Heart left ventricle (tissue), 16 donors: ENCODE data around the gene PRKRIP1. TPM values are rescaled to one million over a fixed set of nuclear protein-coding genes. Genes with fewer than 3 reads are reported as not detected.

Experiments used
- ATAC-seq, 4 donors: fragments of 200-7000 bp; cut with Tn5 transposase; one replicate each; pipeline ENCODE4 v1.9.1; 2020 to 2022; ENCODE audit warnings: moderate library complexity in 4 of 4, mild to moderate bottlenecking in 3 of 4, moderate number of reproducible peaks in 1 of 4
- DNase-seq, 5 donors: peaks; one replicate each; pipeline ENCODE4 v3.0.0-alpha.2; 2020
- H3K27ac ChIP-seq, 12 donors: fragments of 200-600 bp; sonication (generic) in 4 of 12; one replicate each; pipeline versions ENCODE4 v1.5.0 to v1.8.0; 2016 to 2022; ENCODE audit warnings: mild to moderate bottlenecking in 2 of 12
- H3K27me3 ChIP-seq, 9 donors: fragments of 200-600 bp; sonication (generic) in 2 of 9; one replicate each; pipeline versions ENCODE4 v1.5.1 to v1.8.0; 2016 to 2022; ENCODE audit warnings: mild to moderate bottlenecking in 3 of 9
- H3K36me3 ChIP-seq, 9 donors: fragments of 200-600 bp; sonication (generic) in 2 of 9; one replicate each; pipeline versions ENCODE4 v1.5.0 to v1.8.0; 2018 to 2022; ENCODE audit warnings: mild to moderate bottlenecking in 2 of 9
- H3K4me1 ChIP-seq, 12 donors: fragments of 200-600 bp; sonication (generic) in 4 of 12; one replicate each; pipeline versions ENCODE4 v1.5.0 to v1.8.0; 2016 to 2022; ENCODE audit warnings: mild to moderate bottlenecking in 3 of 12
- H3K4me3 ChIP-seq, 12 donors: fragments of 200-600 bp; sonication (generic) in 4 of 12; one replicate each; pipeline versions ENCODE4 v1.5.0 to v1.8.0; 2017 to 2022; ENCODE audit warnings: mild to moderate bottlenecking in 9 of 12, moderate library complexity in 4 of 12
- H3K9me3 ChIP-seq, 12 donors: fragments of 200-600 bp; sonication (generic) in 4 of 12; one replicate each; pipeline versions ENCODE4 v1.5.0 to v1.8.0; 2016 to 2022; ENCODE audit warnings: mild to moderate bottlenecking in 1 of 12
- POLR2A ChIP-seq, 2 donors: fragments of 450-650 bp; IDR thresholded peaks; one replicate each; pipeline ENCODE4 v1.6.1; 2017; ENCODE audit warnings: antibody characterized with exemption in 2 of 2, mild to moderate bottlenecking in 2 of 2, moderate library complexity in 2 of 2
- WGBS, 4 donors: extraction: QIAGEN DNeasy Blood & Tissue Kit in 2 of 4; methylation state at CpG; one replicate each; pipeline versions ENCODE4 v1.1.5 to v1.1.7; 2013 to 2018; 5-methylcytosine and 5-hydroxymethylcytosine counted together
- intact Hi-C, 10 donors: fragments of 100-400 bp; cut with DNase I; formaldehyde crosslinking; loops; one replicate each; pipeline versions ENCODE4 v1.11.1 to v1.14.2; 2022
- polyA plus RNA-seq, 2 donors: library from polyadenylated mRNA; stranded (reverse); fragments of 200-250 nt; gene quantifications; one replicate each; pipeline ENCODE4 v1.2.3, GENCODE V29; 2013
- total RNA-seq, 9 donors: library from RNA; depleted of rRNA in 2 of 9; stranded (reverse); fragments of >200 nt in 2 of 9; fragmentation: NEBNext Ultra II Directional in 3 of 9; extraction: Animal tissue kit (Norgen Biotek cat#: 25700) in 3 of 9; gene quantifications; one replicate each; pipeline versions ENCODE4 v1.1.0 to v1.2.4, GENCODE V29; 2016 to 2023
- TF ChIP-seq, protein P1 (sequence below), 12 donors: fragments of 200-600 bp; sonication (generic) in 4 of 12; IDR thresholded peaks; one replicate each; pipeline versions ENCODE4 v1.5.0 to v1.8.0; 2018 to 2022; ENCODE audit warnings: antibody characterized with exemption in 12 of 12, mild to moderate bottlenecking in 5 of 12
- donor health status: ischemic (EF 13 %, LVEDD 7.1; RV severe dilation, severe dysfunction).
- donor health status: healthy with polysubstance abuse.
- donor health status: DM: no; HTN: yes; CAD: no.
- donor health status: DM: no; HTN: no; CAD: no.
- donor health status: ischemic (EF 25% LVEDD 6.9; RV normal size, moderate dysfunction).
- donor health status: ischemic (EF 25% LVEDD 5.7; RV mildly dilated, moderate dysfunction).
- donor health status: healthy.
- donor health status: DM: yes; HTN: yes; CAD: no.
- donor health status: ischemic (EF 35%, LVEDD 5.7; RV mildly dilated, moderate dysfunction).
- donor health status: nonischemic (EF 11% LVEDD 7.7; RV severe dilation, severe dysfunction).
- donor health status: DM: yes; HTN: yes; CAD: no.
- donor health status: PGD.
- donor health status: ischemic (EF 29% LVEDD 5.4; RV normal size, mild dysfunction).
- donor health status: nonischemic (EF 23%, LVEDD 6.1; RV moderate dilation, normal function).

The PRKRIP1 gene
- total and polyA plus RNA-seq, 11 donors = 7.4 to 15.2 (median 11.7) TPM

DNA sequence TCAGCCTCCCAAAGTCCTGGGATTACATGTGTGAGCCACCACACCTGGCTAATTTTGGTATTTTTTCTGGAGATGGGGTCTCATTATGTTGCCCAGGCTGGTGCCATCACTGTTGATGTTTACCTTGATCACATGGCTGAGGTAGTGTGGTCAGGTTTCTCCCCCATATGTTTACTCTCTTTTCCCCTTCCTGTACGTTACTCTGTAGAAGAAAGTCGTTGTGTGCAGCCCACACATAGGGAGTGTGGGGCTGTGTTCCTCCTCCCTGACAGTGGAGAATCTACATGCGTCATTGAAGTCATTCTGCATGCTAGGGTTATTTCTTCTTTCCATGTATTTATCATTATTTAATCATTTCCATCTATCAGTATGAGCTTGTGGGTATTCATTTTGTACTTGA lies 20.9 kb downstream of the PRKRIP1 start:
- Histone ChIP-seq H3K9me3 (no peaks in the 10 kb centered on the region), H3K4me3 (no peak overlapping the region), H3K4me1 (peaks cover 0 to 26% (median 6%) of the 10 kb centered on the region in 12 donors), H3K36me3 (peaks cover 0 to 94% (median 79%) of the 10 kb centered on the region in 9 donors), H3K27me3 (no peaks in the 10 kb centered on the region), H3K27ac (no peak overlapping the region)
- DNase-seq (no peak), ATAC-seq (no peak)
- intact Hi-C loops = loop anchor here in 1 of 10 donors (5.0 kb wide), 1 partner anchor 50 kb away; no protein-coding TSS in a partner anchor
- WGBS, 4 donors = 84 to 86% (median 86%) methylated on average over 3 of the region's 3 CpGs
- TF ChIP-seq, protein P1, sequence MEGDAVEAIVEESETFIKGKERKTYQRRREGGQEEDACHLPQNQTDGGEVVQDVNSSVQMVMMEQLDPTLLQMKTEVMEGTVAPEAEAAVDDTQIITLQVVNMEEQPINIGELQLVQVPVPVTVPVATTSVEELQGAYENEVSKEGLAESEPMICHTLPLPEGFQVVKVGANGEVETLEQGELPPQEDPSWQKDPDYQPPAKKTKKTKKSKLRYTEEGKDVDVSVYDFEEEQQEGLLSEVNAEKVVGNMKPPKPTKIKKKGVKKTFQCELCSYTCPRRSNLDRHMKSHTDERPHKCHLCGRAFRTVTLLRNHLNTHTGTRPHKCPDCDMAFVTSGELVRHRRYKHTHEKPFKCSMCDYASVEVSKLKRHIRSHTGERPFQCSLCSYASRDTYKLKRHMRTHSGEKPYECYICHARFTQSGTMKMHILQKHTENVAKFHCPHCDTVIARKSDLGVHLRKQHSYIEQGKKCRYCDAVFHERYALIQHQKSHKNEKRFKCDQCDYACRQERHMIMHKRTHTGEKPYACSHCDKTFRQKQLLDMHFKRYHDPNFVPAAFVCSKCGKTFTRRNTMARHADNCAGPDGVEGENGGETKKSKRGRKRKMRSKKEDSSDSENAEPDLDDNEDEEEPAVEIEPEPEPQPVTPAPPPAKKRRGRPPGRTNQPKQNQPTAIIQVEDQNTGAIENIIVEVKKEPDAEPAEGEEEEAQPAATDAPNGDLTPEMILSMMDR (IDR thresholded peaks at IDR 0.05) = no peak
- TF ChIP-seq POLR2A (IDR thresholded peaks at IDR 0.05) = no peak

DNA sequence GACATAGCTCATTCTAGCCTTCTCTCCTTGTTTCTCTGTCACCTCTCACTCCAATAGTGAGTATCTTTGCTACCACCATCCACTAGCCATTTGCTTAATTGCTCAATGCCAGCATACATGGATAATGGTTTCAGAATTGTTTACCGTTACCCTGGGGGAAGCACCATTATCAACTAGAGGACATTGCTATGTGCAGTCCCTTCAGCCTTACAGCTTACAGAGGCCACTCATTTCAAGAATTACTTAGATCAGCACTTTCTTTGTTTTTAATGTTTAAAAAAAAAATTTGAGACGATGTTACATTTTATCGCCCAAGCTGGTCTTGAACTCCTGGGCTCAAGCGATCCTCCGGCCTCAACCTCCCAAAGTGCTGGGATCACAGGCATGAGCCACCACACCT lies 22.4 kb downstream of the PRKRIP1 start:
- WGBS, 4 donors = 95 to 99% (median 96%) methylated on average over 5 of the region's 5 CpGs
- H3K4me3 ChIP-seq = no peak overlapping the region
- ATAC-seq (no peak), DNase-seq (no peak)
- TF ChIP-seq, protein P1 (IDR thresholded peaks at IDR 0.05) = no peak
- TF ChIP-seq POLR2A (IDR thresholded peaks at IDR 0.05) = no peak
- intact Hi-C loops = loop anchor here in 1 of 10 donors (5.0 kb wide), 1 partner anchor 49 kb away; no protein-coding TSS in a partner anchor
- H3K36me3 ChIP-seq = peaks cover 0 to 98% (median 73%) of the 10 kb centered on the region in 9 donors
- H3K27ac ChIP-seq = no peak overlapping the region
- H3K4me1 ChIP-seq = peaks cover 0 to 26% (median 0%) of the 10 kb centered on the region in 12 donors
- H3K9me3 ChIP-seq = no peaks in the 10 kb centered on the region
- no peaks in the 10 kb centered on the region for H3K27me3 ChIP-seq

DNA sequence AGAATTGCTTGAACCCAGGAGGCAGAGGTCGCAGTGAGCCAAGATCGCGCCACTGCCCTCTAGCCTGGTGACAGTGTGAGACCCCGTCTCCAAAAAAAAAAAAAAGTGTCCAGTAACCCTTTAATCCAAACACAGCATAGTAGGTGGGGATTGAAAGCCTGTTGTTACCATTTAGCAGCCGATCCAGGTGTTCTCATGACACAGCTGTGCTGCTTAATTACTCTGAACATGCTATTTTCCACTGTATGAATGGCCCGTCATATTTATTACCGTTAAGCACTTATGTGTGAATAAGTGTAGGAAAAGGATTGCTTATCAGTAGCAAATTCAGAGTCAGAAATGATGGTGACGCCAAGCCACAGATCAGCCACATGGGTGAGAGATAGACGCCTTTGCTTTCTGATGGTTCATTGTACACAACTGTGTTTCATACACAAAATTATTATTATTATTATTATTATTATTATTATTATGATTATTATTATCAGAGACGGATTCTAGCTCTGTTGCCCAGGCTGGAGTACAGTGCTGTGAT lies 25.6 kb downstream of the PRKRIP1 start:
- Histone ChIP-seq H3K4me1 (peaks cover 0 to 34% (median 0%) of the 10 kb centered on the region in 12 donors), H3K36me3 (peaks cover 0 to 91% (median 63%) of the 10 kb centered on the region in 9 donors), H3K9me3 (no peaks in the 10 kb centered on the region), H3K27me3 (no peaks in the 10 kb centered on the region), H3K27ac (peak overlapping the region in 1 of 12 donors; percentile 46), H3K4me3 (no peak overlapping the region)
- DNase-seq = no peak
- 93 to 95% (median 94%) methylated on average over 10 of the region's 10 CpGs for WGBS, 4 donors
- ATAC-seq = no peak
- intact Hi-C loops = no loop called here
- no peak for TF ChIP-seq POLR2A (IDR thresholded peaks at IDR 0.05)
- TF ChIP-seq, protein P1 (IDR thresholded peaks at IDR 0.05) = no peak

DNA sequence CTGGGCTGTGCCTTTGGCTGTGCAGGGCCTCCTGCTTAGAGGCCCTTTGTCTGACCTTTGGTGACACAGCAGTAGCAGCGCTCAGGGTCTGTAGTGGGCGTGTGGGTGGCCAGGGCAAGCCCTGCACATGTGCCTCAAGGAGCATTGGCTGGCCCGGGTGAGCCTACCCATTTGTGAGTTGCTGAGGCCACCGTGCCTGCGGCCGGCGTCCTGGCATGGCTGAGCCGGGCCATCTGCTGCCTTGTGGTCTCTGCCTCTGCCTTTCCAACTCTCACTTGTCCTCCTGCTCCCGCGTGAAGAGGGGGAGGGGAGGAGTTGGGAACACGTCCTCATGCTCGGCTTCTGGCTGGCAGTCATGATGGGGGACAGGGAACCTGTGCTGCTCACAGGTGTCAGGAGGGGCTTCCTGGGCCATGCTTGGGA lies 28.0 kb downstream of the PRKRIP1 start:
- TF ChIP-seq, protein P1 (IDR thresholded peaks at IDR 0.05) = no peak
- no peak for TF ChIP-seq POLR2A (IDR thresholded peaks at IDR 0.05)
- no peak for DNase-seq
- 75 to 83% (median 81%) methylated on average over 9 to 12 of the region's 12 CpGs for WGBS, 4 donors

More for the DNA sequence above, 28.0 kb downstream of the PRKRIP1 start:
- Histone ChIP-seq H3K27me3 (no peaks in the 10 kb centered on the region), H3K4me1 (peaks cover 0 to 40% (median 0%) of the 10 kb centered on the region in 12 donors), H3K9me3 (no peaks in the 10 kb centered on the region), H3K27ac (peak overlapping the region in 1 of 12 donors; percentile 91), H3K4me3 (no peak overlapping the region), H3K36me3 (peaks cover 0 to 81% (median 50%) of the 10 kb centered on the region in 9 donors)
- intact Hi-C loops = no loop called here
- ATAC-seq = no peak
